ENCODE measurements around the gene ZNF516.

ZNF516 gene

DNA sequence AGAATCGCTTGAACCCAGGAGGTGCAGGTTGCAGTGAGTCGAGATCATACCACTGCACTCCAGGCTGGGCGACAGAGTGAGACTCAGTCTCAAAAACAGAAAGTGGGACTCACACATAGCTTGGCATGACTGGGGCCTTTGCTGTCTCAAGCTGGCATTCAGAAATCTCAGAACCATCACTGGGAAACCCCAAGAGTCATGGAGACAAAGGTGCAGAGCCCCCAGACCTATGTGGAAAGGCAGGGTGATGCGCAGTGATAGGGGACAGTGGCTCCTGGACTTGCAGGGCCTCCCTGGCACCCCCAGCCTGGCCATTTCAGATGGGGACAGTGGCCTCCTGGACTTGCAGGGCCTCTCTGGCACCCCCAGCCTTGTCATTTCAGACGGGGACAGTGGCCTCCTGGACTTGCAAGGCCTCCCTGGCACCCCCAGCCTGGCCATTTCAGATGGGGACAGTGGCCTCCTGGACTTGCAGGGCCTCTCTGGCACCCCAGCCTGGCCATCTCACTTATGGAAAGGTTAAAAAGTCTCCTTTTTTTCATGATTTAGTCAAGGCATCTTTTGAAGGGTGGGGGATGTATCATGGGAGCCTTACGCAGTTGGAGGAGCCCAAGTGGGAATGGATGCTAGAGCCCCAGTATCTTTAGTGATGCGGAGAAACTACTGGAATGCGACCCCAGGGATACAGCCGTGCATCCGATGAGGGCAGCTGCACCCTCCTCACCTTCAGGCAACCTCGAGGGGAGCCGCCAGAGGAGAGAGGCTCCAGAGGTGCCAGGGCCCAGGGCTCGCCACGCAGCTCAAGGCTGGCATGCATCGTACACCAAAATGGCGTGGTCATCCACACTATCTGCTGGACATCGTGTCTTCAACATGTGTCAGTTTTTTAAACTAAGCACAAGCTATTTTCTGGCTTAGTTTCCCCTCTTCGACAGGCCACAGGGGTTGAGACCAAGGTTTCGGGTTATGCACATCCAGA, 30.5 kb downstream of the ZNF516 start:
- TF ChIP-seq TEAD4 (IDR thresholded peaks at IDR 0.05) (no peak), EP300 (IDR thresholded peaks at IDR 0.05; ENCODE audit: borderline replicate concordance) (no peak), REST (IDR thresholded peaks at IDR 0.05; ENCODE audit: low read depth) (no peak), MAX (IDR thresholded peaks at IDR 0.05) (no peak), USF1 (IDR thresholded peaks at IDR 0.05) (no peak), CEBPB (IDR thresholded peaks at IDR 0.05) (no peak), CREB1 (IDR thresholded peaks at IDR 0.05; ENCODE audit: low read depth) (no peak), TAF1 (IDR thresholded peaks at IDR 0.05; ENCODE audit: low read depth) (no peak), EGR1 (IDR thresholded peaks at IDR 0.05) (no peak)

DNA sequence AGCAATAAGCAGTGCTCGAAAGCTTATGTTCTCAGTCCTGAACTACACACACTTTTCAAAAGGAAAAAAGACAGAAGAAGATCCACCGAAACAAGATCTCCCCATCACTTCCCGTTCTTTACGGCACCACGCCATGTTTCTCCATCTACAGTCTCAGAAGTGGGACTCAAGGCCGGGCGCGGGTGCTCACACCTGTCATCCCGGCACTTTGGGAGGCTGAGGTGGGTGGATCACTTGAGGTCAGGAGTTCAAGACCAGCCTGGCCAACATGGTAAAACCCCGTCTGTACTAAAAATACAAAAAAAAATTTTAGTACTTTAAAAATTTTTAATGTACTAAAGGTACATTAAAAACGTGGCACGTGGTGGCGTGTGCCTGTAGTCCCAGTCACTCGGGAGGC, 31.2 kb downstream of the ZNF516 start:
- no peak for TF ChIP-seq NFIC (IDR thresholded peaks at IDR 0.05)
- no peak for TF ChIP-seq FOXM1 (IDR thresholded peaks at IDR 0.05; ENCODE audit: borderline replicate concordance, low read depth)
- no peak for TF ChIP-seq EGR1 (IDR thresholded peaks at IDR 0.05)
- no peak for TF ChIP-seq RAD21 (IDR thresholded peaks at IDR 0.05; ENCODE audit: low read depth)
- no peak for TF ChIP-seq REST (IDR thresholded peaks at IDR 0.05; ENCODE audit: low read depth)
- TF ChIP-seq TCF12 (IDR thresholded peaks at IDR 0.05; ENCODE audit: low read depth) = no peak
- no peak for TF ChIP-seq EP300 (IDR thresholded peaks at IDR 0.05; ENCODE audit: borderline replicate concordance)
- no peak for TF ChIP-seq CEBPB (IDR thresholded peaks at IDR 0.05)
- TF ChIP-seq TEAD4 (IDR thresholded peaks at IDR 0.05) = no peak
- TF ChIP-seq TAF1 (IDR thresholded peaks at IDR 0.05; ENCODE audit: low read depth) = no peak
- no peak for TF ChIP-seq ZBTB7A (IDR thresholded peaks at IDR 0.05; ENCODE audit: low read depth)
- TF ChIP-seq CREB1 (IDR thresholded peaks at IDR 0.05; ENCODE audit: low read depth) = no peak
- no peak for TF ChIP-seq YY1 (IDR thresholded peaks at IDR 0.05; ENCODE audit: low read depth)
- no peak for TF ChIP-seq MAX (IDR thresholded peaks at IDR 0.05)
- TF ChIP-seq USF1 (IDR thresholded peaks at IDR 0.05) = no peak

- no peak for TF ChIP-seq ZBTB7A (IDR thresholded peaks at IDR 0.05; ENCODE audit: low read depth)
- TF ChIP-seq REST (IDR thresholded peaks at IDR 0.05; ENCODE audit: low read depth) = no peak
- TF ChIP-seq MAX (IDR thresholded peaks at IDR 0.05) = no peak
- no peak for TF ChIP-seq FOXM1 (IDR thresholded peaks at IDR 0.05; ENCODE audit: borderline replicate concordance, low read depth)
- TF ChIP-seq USF1 (IDR thresholded peaks at IDR 0.05) = no peak
Measured at GRCh38 chr18:76463358-76463757, 31.7 kb downstream of the ZNF516 start.

DNA sequence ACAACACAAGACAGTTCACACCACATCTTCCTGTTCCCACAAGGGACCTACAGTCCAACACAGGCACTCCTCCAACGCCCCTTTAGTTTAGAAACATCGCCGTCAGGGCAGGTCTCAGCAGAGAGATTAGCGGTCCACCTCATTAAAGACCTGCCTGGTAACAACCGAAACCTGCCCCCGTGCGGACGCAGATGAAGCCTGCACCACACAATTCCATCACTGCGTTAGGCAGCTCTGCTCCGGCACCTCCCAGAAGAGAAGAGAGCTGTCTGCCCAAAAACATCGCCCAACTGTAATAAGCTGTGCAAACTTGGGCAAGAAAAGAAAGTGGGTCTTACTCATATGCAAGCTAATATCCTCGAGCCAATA, 32.7 kb downstream of the ZNF516 start:
- no peak for TF ChIP-seq CREB1 (IDR thresholded peaks at IDR 0.05; ENCODE audit: low read depth)
- no peak for TF ChIP-seq NFIC (IDR thresholded peaks at IDR 0.05)
- no peak for TF ChIP-seq TCF12 (IDR thresholded peaks at IDR 0.05; ENCODE audit: low read depth)
- no peak for TF ChIP-seq REST (IDR thresholded peaks at IDR 0.05; ENCODE audit: low read depth)
- TF ChIP-seq YY1 (IDR thresholded peaks at IDR 0.05; ENCODE audit: low read depth) = no peak
